IMR-90 (cell line): ENCODE measurements around the gene LARGE2. TPM values are rescaled to one million over a fixed set of nuclear protein-coding genes. Genes with fewer than 3 reads are reported as not detected.

Source experiments
- ATAC-seq: fragments of 200-7000 bp; cut with Tn5 transposase; 2 replicates; pipeline ENCODE4 v1.9.1; 2020; ENCODE audit warnings: low read depth, mild to moderate bottlenecking, moderate library complexity
- BruUV-seq: library from RNA; stranded (reverse); fragments of 400-500 nt; replicated peaks from 2 replicates; lab custom pipeline; 2021; lab: Mats Ljungman, UMichigan
- CTCF ChIA-PET: fragments of 300-600 bp; formaldehyde crosslinking; extraction: SDS; loops from one replicate; lab custom pipeline; 2021; ENCODE audit warnings: antibody characterized with exemption; lab: Yijun Ruan, JAX
- POLR2A ChIA-PET: fragments of 300-600 bp; sonication (Branson Sonifier 250); formaldehyde crosslinking; loops from one replicate; lab custom pipeline; 2022; ENCODE audit warnings: antibody characterized with exemption; ENCODE audit not compliant: unreplicated experiment; lab: Charles Lee
- DNase-seq: peaks from one replicate; pipeline ENCODE4 v3.0.0; 2013
- H2AFZ ChIP-seq: replicated peaks from 2 replicates; pipeline ENCODE3; 2013; ENCODE audit warnings: low read length, mild to moderate bottlenecking; ENCODE audit not compliant: poor library complexity
- H2AK5ac ChIP-seq: 2 replicates; pipeline ENCODE4 v1.6.1; 2013; ENCODE audit warnings: low read depth, low read length, inconsistent platforms
- H2AK9ac ChIP-seq: replicated peaks from 2 replicates; pipeline ENCODE3; 2013; ENCODE audit warnings: mild to moderate bottlenecking, low read depth, low read length, moderate library complexity; ENCODE audit not compliant: poor library complexity
- H2BK120ac ChIP-seq: 2 replicates; pipeline ENCODE4 v1.6.1; 2013; ENCODE audit warnings: low read depth, low read length, inconsistent platforms
- H2BK15ac ChIP-seq: 3 replicates; pipeline ENCODE4 v1.6.1; 2013; ENCODE audit warnings: low read depth, low read length, inconsistent platforms
- H2BK20ac ChIP-seq: 2 replicates; pipeline ENCODE4 v1.6.1; 2013; ENCODE audit warnings: low read depth, mild to moderate bottlenecking, inconsistent platforms, low read length, moderate library complexity
- H2BK5ac ChIP-seq: 2 replicates; pipeline ENCODE4 v1.6.1; 2013; ENCODE audit warnings: mild to moderate bottlenecking, low read depth, low read length, inconsistent platforms; ENCODE audit not compliant: poor library complexity, severe bottlenecking
- H3K14ac ChIP-seq: replicated peaks from 2 replicates; pipeline ENCODE4 v1.6.1; 2013; ENCODE audit warnings: low read depth, low read length, inconsistent platforms
- H3K18ac ChIP-seq: 2 replicates; pipeline ENCODE4 v1.6.1; 2013; ENCODE audit warnings: low read depth, low read length, control low read depth
- H3K23ac ChIP-seq: 2 replicates; pipeline ENCODE4 v1.6.1; 2013; ENCODE audit warnings: low read depth, low read length, inconsistent platforms
- H3K27ac ChIP-seq: 2 replicates; pipeline ENCODE4 v1.5.1; 2013; ENCODE audit warnings: mild to moderate bottlenecking, control low read depth, low read length; ENCODE audit not compliant: insufficient read depth
- H3K27me3 ChIP-seq: 2 replicates; pipeline ENCODE4 v1.6.1; 2013; ENCODE audit warnings: low read length; ENCODE audit not compliant: control insufficient read depth, insufficient read depth
- H3K36me3 ChIP-seq: 2 replicates; pipeline ENCODE4 v1.6.1; 2013; ENCODE audit warnings: low read length, mixed read lengths; ENCODE audit not compliant: control insufficient read depth, insufficient read depth
- H3K4ac ChIP-seq: 2 replicates; pipeline ENCODE4 v1.6.1; 2013; ENCODE audit warnings: low read depth, low read length, inconsistent platforms
- H3K4me1 ChIP-seq: 2 replicates; pipeline ENCODE4 v1.6.1; 2013; ENCODE audit warnings: low read length, mixed read lengths; ENCODE audit not compliant: control insufficient read depth, insufficient read depth
- H3K4me2 ChIP-seq: 2 replicates; pipeline ENCODE4 v1.6.1; 2013; ENCODE audit warnings: low read depth, mild to moderate bottlenecking, control low read depth, low read length, moderate library complexity
- H3K4me3 ChIP-seq: 2 replicates; pipeline ENCODE4 v1.5.1; 2013; ENCODE audit warnings: low read depth, mild to moderate bottlenecking, control low read depth, low read length, moderate library complexity; ENCODE audit not compliant: insufficient read depth
- H3K56ac ChIP-seq: 2 replicates; pipeline ENCODE4 v1.6.1; 2013; ENCODE audit warnings: low read length, inconsistent platforms; ENCODE audit not compliant: insufficient read depth; ENCODE audit errors: extremely low read depth
- H3K79me1 ChIP-seq, 2 experiments: 2 replicates each; pipeline ENCODE4 v1.6.1; 2013; ENCODE audit warnings: low read length in 2 of 2, inconsistent platforms in 1 of 2, low read depth in 1 of 2
- H3K9ac ChIP-seq: 2 replicates; pipeline ENCODE4 v1.6.1; 2013; ENCODE audit warnings: low read depth, low read length, control low read depth
- H3K9me1 ChIP-seq: 2 replicates; pipeline ENCODE4 v1.6.1; 2013; ENCODE audit warnings: low read length, inconsistent platforms; ENCODE audit not compliant: insufficient read depth
- H3K9me3 ChIP-seq: 2 replicates; pipeline ENCODE4 v1.6.1; 2013; ENCODE audit warnings: low read length; ENCODE audit not compliant: control insufficient read depth, insufficient read depth
- H4K20me1 ChIP-seq: 2 replicates; pipeline ENCODE4 v1.6.1; 2013; ENCODE audit warnings: low read length, inconsistent platforms; ENCODE audit not compliant: insufficient read depth
- H4K5ac ChIP-seq: 2 replicates; pipeline ENCODE4 v1.6.1; 2013; ENCODE audit warnings: mild to moderate bottlenecking, low read depth, low read length, control low read depth
- H4K8ac ChIP-seq, 2 experiments: 2 replicates each; pipeline ENCODE4 v1.6.1; 2013; ENCODE audit warnings: low read depth in 2 of 2, low read length in 2 of 2, control low read depth in 1 of 2, inconsistent platforms in 1 of 2
- H4K91ac ChIP-seq: 2 replicates; pipeline ENCODE4 v1.6.1; 2013; ENCODE audit warnings: low read depth, low read length, inconsistent platforms; ENCODE audit not compliant: insufficient read depth
- CHD1 ChIP-seq: IDR thresholded peaks from 2 replicates; pipeline ENCODE4 v1.6.1; 2012; ENCODE audit warnings: low read depth, low read length, improper control_type of control experiment
- MAFK ChIP-seq: IDR thresholded peaks from 2 replicates; pipeline ENCODE4 v1.6.1; 2012; ENCODE audit warnings: low read depth, low read length, improper control_type of control experiment
- MAZ ChIP-seq: IDR thresholded peaks from 2 replicates; pipeline ENCODE4 v1.6.1; 2012; ENCODE audit warnings: low read depth, mild to moderate bottlenecking, low read length, improper control_type of control experiment, moderate library complexity, borderline replicate concordance
- MXI1 ChIP-seq: IDR thresholded peaks from 2 replicates; pipeline ENCODE4 v1.6.1; 2012; ENCODE audit warnings: low read depth, mild to moderate bottlenecking, low read length, moderate library complexity, borderline replicate concordance
- NFE2L2 ChIP-seq: fragments of 150-350 bp; IDR thresholded peaks from 2 replicates; pipeline ENCODE4 v1.6.1; 2016; ENCODE audit warnings: low read depth, mild to moderate bottlenecking, low read length
- RCOR1 ChIP-seq: IDR thresholded peaks from 2 replicates; pipeline ENCODE4 v1.6.1; 2012; ENCODE audit warnings: mild to moderate bottlenecking, low read length, improper control_type of control experiment; ENCODE audit not compliant: insufficient replicate concordance
- RFX5 ChIP-seq: IDR thresholded peaks from 2 replicates; pipeline ENCODE4 v1.8.0; 2012; ENCODE audit warnings: low read depth, mild to moderate bottlenecking, low read length, moderate library complexity
- SMC3 ChIP-seq: fragments of 150-350 bp; IDR thresholded peaks from 2 replicates; pipeline ENCODE4 v1.6.1; 2016; ENCODE audit warnings: low read depth, mild to moderate bottlenecking, antibody characterized with exemption, low read length, moderate library complexity
- WGBS, 2 experiments: methylation state at CpG; one replicate each; pipeline versions ENCODE4 v1.1.5 to v1.1.7; 2013; ENCODE audit warnings: missing lambda C conversion rate in 2 of 2; ENCODE audit not compliant: insufficient read length in 1 of 2; ENCODE audit errors: extremely low coverage in 2 of 2; 5-methylcytosine and 5-hydroxymethylcytosine counted together
- dilution Hi-C: fragments of 300-500 bp; cut with HindIII; formaldehyde crosslinking; loops from one replicate; pipeline ENCODE4 v1.14.3; 2018; ENCODE audit warnings: low sequenced_read_pairs; ENCODE audit not compliant: unreplicated experiment
- in situ Hi-C: fragments of 300-500 bp; cut with MboI; formaldehyde crosslinking; loops from 3 replicates; pipeline ENCODE4 v1.14.3; 2019; ENCODE audit warnings: low sequenced_read_pairs, inconsistent platforms, mixed read lengths
- intact Hi-C: fragments of 100-400 bp; cut with micrococcal nuclease; formaldehyde crosslinking; loops from 2 replicates; pipeline ENCODE4 v1.10.0; 2022
- polyA plus RNA-seq, 3 experiments: library from polyadenylated mRNA; depleted of rRNA; stranded (reverse); fragments of >200 nt; gene quantifications; 2 replicates each; pipeline ENCODE4 v1.2.3, GENCODE V29; 2012; ENCODE audit warnings: low replicate concordance in 1 of 3
- total RNA-seq: library from RNA; depleted of rRNA; stranded (reverse); fragments of >200 nt; gene quantifications from 2 replicates; pipeline ENCODE4 v1.2.3, GENCODE V29; 2012

LARGE2 gene
- total and polyA plus RNA-seq, 2 of the 4 experiments (the other 2 are of a cell fraction), result 0.03 TPM; not detected in 1

- no peak overlapping the region for H3K18ac ChIP-seq
- intact Hi-C loops (no loop called here), dilution Hi-C loops (no loop called here), in situ Hi-C loops (no loop called here)
- H3K4ac ChIP-seq, result no peak overlapping the region
- no peak overlapping the region for H4K8ac ChIP-seq
- H3K27ac ChIP-seq, result no peak overlapping the region
- H3K4me2 ChIP-seq, result no peak overlapping the region
- no peak overlapping the region for H3K4me3 ChIP-seq
- H3K27me3 ChIP-seq, result peaks cover 35% of the 10 kb centered on the region
- no peak overlapping the region for H2BK15ac ChIP-seq
- no peak overlapping the region for H3K56ac ChIP-seq
- H2BK120ac ChIP-seq, result no peak overlapping the region
- H3K4me1 ChIP-seq, result no peaks in the 10 kb centered on the region
- no peak overlapping the region for H4K91ac ChIP-seq
- H2BK20ac ChIP-seq, result no peak overlapping the region
- H3K79me1 ChIP-seq, result peaks cover 18 to 25% of the 10 kb centered on the region in 2 experiments
- DNase-seq, result no peak
- peaks cover 10% of the 10 kb centered on the region for H3K36me3 ChIP-seq
- no peak overlapping the region for H3K9ac ChIP-seq
- H3K23ac ChIP-seq, result no peak overlapping the region
- CTCF ChIA-PET, result no interaction called here
- no peak overlapping the region for H2AK9ac ChIP-seq
- H4K5ac ChIP-seq, result no peak overlapping the region
- 0 out of 2 replicates have a peak, but pooled peaks cover 8% of the 10 kb centered on the region for H3K9me1 ChIP-seq
- WGBS, 2 experiments, result 40% methylated on average over 1 of the region's 13 CpGs; no CpG with 5 or more reads in 1 of the 2 experiments
- no peak overlapping the region for H2AK5ac ChIP-seq
- no peaks in the 10 kb centered on the region for H3K9me3 ChIP-seq
- BruUV-seq, result no TSS peak
- TF ChIP-seq NFE2L2 (no peak), SMC3 (no peak), MAZ (no peak), MXI1 (no peak), MAFK (no peak), RCOR1 (no peak), RFX5 (no peak), CHD1 (no peak)
- H4K20me1 ChIP-seq, result peaks cover 3% of the 10 kb centered on the region
- H2BK5ac ChIP-seq, result no peak overlapping the region
- no peak for ATAC-seq
- no peak overlapping the region for H3K14ac ChIP-seq
- H2AFZ ChIP-seq, result no peak overlapping the region
- POLR2A ChIA-PET, result interaction anchor here (0.6 kb wide), 1 partner anchor 108 kb away, joined by 3 read pairs; no protein-coding TSS in a partner anchor
These were observed 2.5 kb upstream of the LARGE2 start for GRCh38 chr11:45919806-45920530.
